Left ventricle myocardium inferior (tissue), 1 donor: Measurements from ENCODE around the gene CDKN2B-AS1. TPM values are rescaled to one million over a fixed set of nuclear protein-coding genes. Genes with fewer than 3 reads are reported as not detected.

Experiments used
- DNase-seq: peaks from one replicate; pipeline ENCODE4 v3.0.0-alpha.2; 2020
- H3K27ac ChIP-seq: fragments of 200-600 bp; replicated peaks from 2 replicates; pipeline ENCODE4 v1.8.0; 2021
- H3K27me3 ChIP-seq: fragments of 200-600 bp; 2 replicates; pipeline ENCODE4 v1.8.0; 2021; ENCODE audit warnings: low read depth
- H3K36me3 ChIP-seq: fragments of 200-600 bp; 2 replicates; pipeline ENCODE4 v1.8.0; 2021
- H3K4me1 ChIP-seq: fragments of 200-600 bp; 2 replicates; pipeline ENCODE4 v1.8.0; 2021
- H3K4me3 ChIP-seq: fragments of 200-600 bp; 2 replicates; pipeline ENCODE4 v1.8.0; 2021; ENCODE audit warnings: mild to moderate bottlenecking, moderate library complexity
- H3K9me3 ChIP-seq: fragments of 200-600 bp; replicated peaks from 2 replicates; pipeline ENCODE4 v1.8.0; 2021
- intact Hi-C: fragments of 100-400 bp; cut with micrococcal nuclease; formaldehyde crosslinking; loops from one replicate; pipeline ENCODE4 v1.11.0; 2022
- total RNA-seq: library from RNA; stranded (reverse); fragmentation: NEBNext Ultra II Directional; extraction: Animal tissue kit (Norgen Biotek cat#: 25700); gene quantifications from one replicate; pipeline ENCODE4 v1.2.1, GENCODE V29; 2021
- TF ChIP-seq, protein P1 (sequence below): fragments of 200-600 bp; IDR thresholded peaks from 2 replicates; pipeline ENCODE4 v1.8.0; 2021; ENCODE audit warnings: antibody characterized with exemption, mild to moderate bottlenecking, borderline replicate concordance
- donor health status: DM: no; HTN: yes; CAD: no; lungs with severe emphysema.

Gene CDKN2B-AS1
- total RNA-seq, 1 donor from 2014 or later, result 0.30 TPM

DNA sequence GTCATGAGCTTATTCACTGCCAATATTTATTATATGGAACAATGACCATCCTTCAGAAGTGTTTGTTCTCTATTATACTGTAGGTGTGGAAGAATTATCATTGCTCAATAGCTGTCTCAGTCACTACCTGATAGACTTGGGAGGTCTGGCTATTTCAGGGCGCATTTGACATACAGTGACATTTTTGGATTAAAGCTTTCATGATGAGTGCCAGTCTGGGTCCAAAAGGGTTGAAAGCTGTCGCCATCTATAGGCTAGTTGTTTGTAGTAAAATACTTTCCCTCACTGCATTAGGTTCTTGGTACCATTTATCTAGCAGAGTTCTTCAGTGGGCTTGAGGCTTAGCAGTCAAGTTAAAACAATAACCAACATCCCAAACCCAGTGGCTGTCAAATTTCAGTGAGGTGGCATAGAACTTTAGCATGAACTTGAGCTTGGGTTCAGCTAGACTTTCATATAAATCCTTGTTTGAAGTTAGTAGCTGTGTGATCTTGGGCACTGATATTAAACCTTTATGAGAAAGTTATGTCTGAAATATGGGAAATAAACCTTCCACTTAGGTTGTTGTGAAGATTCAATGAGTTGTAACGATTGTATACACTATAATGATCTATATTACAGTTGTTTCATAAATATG is 125.0 kb downstream of the CDKN2B-AS1 start:
- peaks cover 18% of the 10 kb centered on the region for H3K9me3 ChIP-seq
- no peak for DNase-seq
- no peak overlapping the region for H3K27ac ChIP-seq
- peaks cover 6% of the 10 kb centered on the region for H3K4me1 ChIP-seq
- no peak overlapping the region for H3K4me3 ChIP-seq
- intact Hi-C loops, result no loop called here
- TF ChIP-seq, protein P1, sequence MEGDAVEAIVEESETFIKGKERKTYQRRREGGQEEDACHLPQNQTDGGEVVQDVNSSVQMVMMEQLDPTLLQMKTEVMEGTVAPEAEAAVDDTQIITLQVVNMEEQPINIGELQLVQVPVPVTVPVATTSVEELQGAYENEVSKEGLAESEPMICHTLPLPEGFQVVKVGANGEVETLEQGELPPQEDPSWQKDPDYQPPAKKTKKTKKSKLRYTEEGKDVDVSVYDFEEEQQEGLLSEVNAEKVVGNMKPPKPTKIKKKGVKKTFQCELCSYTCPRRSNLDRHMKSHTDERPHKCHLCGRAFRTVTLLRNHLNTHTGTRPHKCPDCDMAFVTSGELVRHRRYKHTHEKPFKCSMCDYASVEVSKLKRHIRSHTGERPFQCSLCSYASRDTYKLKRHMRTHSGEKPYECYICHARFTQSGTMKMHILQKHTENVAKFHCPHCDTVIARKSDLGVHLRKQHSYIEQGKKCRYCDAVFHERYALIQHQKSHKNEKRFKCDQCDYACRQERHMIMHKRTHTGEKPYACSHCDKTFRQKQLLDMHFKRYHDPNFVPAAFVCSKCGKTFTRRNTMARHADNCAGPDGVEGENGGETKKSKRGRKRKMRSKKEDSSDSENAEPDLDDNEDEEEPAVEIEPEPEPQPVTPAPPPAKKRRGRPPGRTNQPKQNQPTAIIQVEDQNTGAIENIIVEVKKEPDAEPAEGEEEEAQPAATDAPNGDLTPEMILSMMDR, result peak; percentile 48
- no peaks in the 10 kb centered on the region for H3K36me3 ChIP-seq
- no peaks in the 10 kb centered on the region for H3K27me3 ChIP-seq

DNA sequence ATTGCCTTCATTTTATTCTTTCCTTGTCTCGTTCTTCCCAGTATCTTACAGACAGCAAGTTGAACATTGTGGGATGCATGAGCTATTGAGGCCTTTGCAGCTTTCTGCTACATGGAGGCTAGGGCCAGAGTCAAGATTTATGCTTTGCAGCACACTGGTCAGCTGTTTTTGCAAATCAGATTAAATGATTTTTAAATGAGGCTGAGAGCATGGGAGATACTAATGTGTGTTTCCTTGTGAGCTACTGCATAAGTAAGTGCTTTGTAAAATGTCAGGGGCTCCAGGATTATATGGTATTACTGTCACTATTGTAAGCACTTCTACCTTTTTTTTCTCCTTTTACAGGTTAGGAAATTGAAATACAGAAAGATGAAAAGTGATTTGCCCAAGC is 125.6 kb downstream of the CDKN2B-AS1 start:
- no peaks in the 10 kb centered on the region for H3K36me3 ChIP-seq
- peaks cover 18% of the 10 kb centered on the region for H3K9me3 ChIP-seq
- DNase-seq, result no peak
- H3K4me3 ChIP-seq, result no peak overlapping the region
- no peaks in the 10 kb centered on the region for H3K27me3 ChIP-seq
- no peak overlapping the region for H3K27ac ChIP-seq
- TF ChIP-seq, protein P1, result no peak
- intact Hi-C loops, result no loop called here
- peaks cover 6% of the 10 kb centered on the region for H3K4me1 ChIP-seq

DNA sequence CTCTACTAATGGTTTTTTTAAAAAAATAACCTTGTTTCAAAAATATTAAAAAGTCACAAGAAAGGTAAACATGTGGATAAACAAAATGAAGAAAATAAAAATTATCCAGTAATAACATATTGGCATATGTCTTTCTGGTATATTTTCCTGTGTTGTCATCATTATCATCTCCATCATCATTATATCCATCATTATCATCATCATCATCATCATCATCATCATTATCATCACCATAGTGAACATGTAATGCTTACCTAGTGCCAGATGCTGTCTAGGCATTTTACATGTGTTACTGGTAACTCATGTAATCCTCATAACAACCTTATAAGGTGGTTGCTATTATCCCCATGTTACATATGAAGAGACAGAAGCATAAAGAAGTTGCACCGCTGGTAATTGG is 126.0 kb downstream of the CDKN2B-AS1 start:
- Histone ChIP-seq H3K4me1 (peaks cover 6% of the 10 kb centered on the region), H3K27me3 (no peaks in the 10 kb centered on the region), H3K9me3 (peaks cover 18% of the 10 kb centered on the region), H3K27ac (no peak overlapping the region), H3K4me3 (no peak overlapping the region), H3K36me3 (no peaks in the 10 kb centered on the region)
- no peak for DNase-seq
- TF ChIP-seq, protein P1, result no peak
- intact Hi-C loops, result no loop called here

DNA sequence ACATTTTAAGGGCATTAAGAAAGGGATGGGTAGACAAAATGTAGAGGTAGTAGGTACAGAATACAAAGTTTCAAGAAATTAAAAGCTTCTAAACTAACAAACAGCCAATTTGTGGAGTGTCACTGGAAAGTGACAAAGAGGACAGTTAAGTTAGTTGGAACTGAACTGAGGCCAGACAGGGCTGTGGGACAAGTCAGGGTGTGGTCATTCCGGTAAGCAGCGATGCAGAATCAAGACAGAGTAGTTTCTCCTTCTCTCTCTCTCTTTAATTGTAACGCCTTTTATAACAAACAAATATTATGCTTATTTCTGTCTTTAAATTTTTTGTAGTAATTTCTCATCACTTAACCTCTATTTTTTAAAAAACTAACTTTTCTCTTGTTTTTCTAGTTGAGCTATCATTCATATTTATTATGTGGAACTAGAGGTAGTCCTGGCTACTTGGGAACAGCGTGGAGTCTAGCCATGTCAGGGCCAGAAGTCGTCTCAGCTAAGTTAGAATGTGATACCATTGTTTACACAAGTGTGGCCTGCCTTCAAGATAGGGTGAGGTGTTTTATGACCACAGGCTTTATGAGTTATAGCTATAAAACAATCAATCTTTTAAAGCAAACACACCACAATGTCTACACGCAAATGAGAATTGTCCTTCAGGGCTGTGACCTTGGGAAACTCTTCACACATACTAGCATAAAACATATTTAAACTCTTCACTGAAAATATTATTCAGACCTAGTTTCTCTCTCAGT is 129.8 kb downstream of the CDKN2B-AS1 start:
- peaks cover 18% of the 10 kb centered on the region for H3K9me3 ChIP-seq
- H3K4me1 ChIP-seq, result no peaks in the 10 kb centered on the region
- no peak overlapping the region for H3K4me3 ChIP-seq
- H3K27ac ChIP-seq, result no peak overlapping the region
- TF ChIP-seq, protein P1, result no peak
- H3K36me3 ChIP-seq, result no peaks in the 10 kb centered on the region
- intact Hi-C loops, result no loop called here
- no peak for DNase-seq
- no peaks in the 10 kb centered on the region for H3K27me3 ChIP-seq

DNA sequence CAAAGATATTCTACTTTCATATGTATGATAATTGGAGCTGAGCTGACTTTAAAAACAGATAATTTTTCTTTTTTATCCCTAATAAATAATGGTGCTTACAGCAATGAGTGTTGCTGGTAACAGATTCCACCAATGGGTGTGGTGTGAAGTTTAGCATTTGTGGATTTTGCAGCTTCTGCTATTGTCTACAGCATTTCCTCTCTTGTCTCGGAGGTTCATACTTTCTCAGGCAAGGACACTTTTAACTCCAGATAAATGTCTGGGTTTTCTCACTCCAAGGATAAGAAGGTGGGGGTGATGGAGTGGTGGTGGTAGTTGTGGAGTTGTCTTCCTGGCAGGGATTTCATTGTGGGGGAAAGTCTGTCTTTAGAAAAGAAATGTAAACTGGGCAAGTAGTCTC is 134.5 kb downstream of the CDKN2B-AS1 start:
- no peak overlapping the region for H3K4me3 ChIP-seq
- H3K27ac ChIP-seq, result no peak overlapping the region
- TF ChIP-seq, protein P1, result no peak
- H3K4me1 ChIP-seq, result no peaks in the 10 kb centered on the region
- DNase-seq, result no peak
- H3K27me3 ChIP-seq, result no peaks in the 10 kb centered on the region
- intact Hi-C loops, result no loop called here
- no peaks in the 10 kb centered on the region for H3K9me3 ChIP-seq
- no peaks in the 10 kb centered on the region for H3K36me3 ChIP-seq
